Stomach (tissue), 9 donors: ENCODE measurements around the gene PYGM. TPM values are rescaled to one million over a fixed set of nuclear protein-coding genes. Genes with fewer than 3 reads are reported as not detected.

Experiments
- DNase-seq, 2 donors: peaks; one replicate each; pipeline versions ENCODE4 v3.0.0 to v3.0.0-alpha.2; 2013 to 2019
- H3K27ac ChIP-seq, 5 donors: fragments of 200-600 bp in 4 of 5; sonication (generic) in 4 of 5; one replicate each; pipeline ENCODE4 v1.5.1; 2013 to 2019; ENCODE audit warnings: mild to moderate bottlenecking in 1 of 5, moderate library complexity in 1 of 5
- H3K27me3 ChIP-seq, 3 donors: fragments of 200-600 bp; sonication (generic); one replicate each; pipeline ENCODE4 v1.5.1; 2017 to 2019; ENCODE audit warnings: mixed run types in 1 of 3
- H3K36me3 ChIP-seq, 4 donors: fragments of 200-600 bp; sonication (generic); 1 replicate in 3 of 4; 2 replicates in 1 of 4; pipeline ENCODE4 v1.5.1; 2016 to 2019
- H3K4me1 ChIP-seq, 4 donors: fragments of 200-600 bp; sonication (generic); one replicate each; pipeline ENCODE4 v1.5.1; 2016 to 2019
- H3K4me3 ChIP-seq, 4 donors: fragments of 200-600 bp; sonication (generic) in 3 of 4; one replicate each; pipeline ENCODE4 v1.5.1; 2016 to 2019; ENCODE audit warnings: mild to moderate bottlenecking in 1 of 4
- H3K9me3 ChIP-seq, 4 donors: fragments of 200-600 bp; sonication (generic); one replicate each; pipeline ENCODE4 v1.5.1; 2016 to 2019
- CTCF ChIP-seq, 7 experiments: fragments of 450-650 bp in 4 of 7; fragments of 200-600 bp in 3 of 7; sonication (generic) in 3 of 7; IDR thresholded peaks; one replicate each; pipeline ENCODE4 v1.5.1; 2016 to 2019; ENCODE audit warnings: antibody characterized with exemption in 7 of 7, control low read depth in 2 of 7, mild to moderate bottlenecking in 1 of 7
- EP300 ChIP-seq: sonication (generic); formaldehyde crosslinking; IDR thresholded peaks from one replicate; pipeline ENCODE4 v1.6.1; 2017; ENCODE audit warnings: antibody characterized with exemption
- POLR2A ChIP-seq, 4 donors: fragments of 450-650 bp; IDR thresholded peaks; one replicate each; pipeline ENCODE4 v1.6.1; 2016; ENCODE audit warnings: antibody characterized with exemption in 4 of 4, control low read depth in 2 of 4, mild to moderate bottlenecking in 1 of 4, moderate library complexity in 1 of 4
- POLR2AphosphoS5 ChIP-seq, 3 donors: sonication (generic); formaldehyde crosslinking; IDR thresholded peaks; one replicate each; pipeline ENCODE4 v1.6.1; 2016; ENCODE audit warnings: antibody characterized with exemption in 3 of 3
- WGBS, 5 donors: extraction: QIAGEN DNeasy Blood & Tissue Kit in 3 of 5; methylation state at CpG; one replicate each; pipeline versions ENCODE4 v1.1.5 to v1.1.7; 2013 to 2018; 5-methylcytosine and 5-hydroxymethylcytosine counted together
- intact Hi-C: fragments of 100-400 bp; cut with DNase I; formaldehyde crosslinking; loops from one replicate; pipeline ENCODE4 v1.15.1; 2023; ENCODE audit warnings: low total_unique reads
- polyA plus RNA-seq, 3 donors: library from polyadenylated mRNA; stranded (reverse); fragments of 200-250 nt; gene quantifications; one replicate each; pipeline ENCODE4 v1.2.3, GENCODE V29; 2013
- total RNA-seq, 5 donors: library from RNA; depleted of rRNA; stranded (reverse); fragments of >200 nt; gene quantifications; one replicate each; pipeline versions ENCODE4 v1.1.0 to v1.2.3, GENCODE V29; 2014 to 2016
- donor health status: healthy with polysubstance abuse.
- donor health status: Bipolar disorder and iron deficiency.
- donor health status: healthy.

Gene PYGM
- total and polyA plus RNA-seq, 8 donors: 0.37 to 3.5 (median 1.8) TPM; not detected in 1

DNA sequence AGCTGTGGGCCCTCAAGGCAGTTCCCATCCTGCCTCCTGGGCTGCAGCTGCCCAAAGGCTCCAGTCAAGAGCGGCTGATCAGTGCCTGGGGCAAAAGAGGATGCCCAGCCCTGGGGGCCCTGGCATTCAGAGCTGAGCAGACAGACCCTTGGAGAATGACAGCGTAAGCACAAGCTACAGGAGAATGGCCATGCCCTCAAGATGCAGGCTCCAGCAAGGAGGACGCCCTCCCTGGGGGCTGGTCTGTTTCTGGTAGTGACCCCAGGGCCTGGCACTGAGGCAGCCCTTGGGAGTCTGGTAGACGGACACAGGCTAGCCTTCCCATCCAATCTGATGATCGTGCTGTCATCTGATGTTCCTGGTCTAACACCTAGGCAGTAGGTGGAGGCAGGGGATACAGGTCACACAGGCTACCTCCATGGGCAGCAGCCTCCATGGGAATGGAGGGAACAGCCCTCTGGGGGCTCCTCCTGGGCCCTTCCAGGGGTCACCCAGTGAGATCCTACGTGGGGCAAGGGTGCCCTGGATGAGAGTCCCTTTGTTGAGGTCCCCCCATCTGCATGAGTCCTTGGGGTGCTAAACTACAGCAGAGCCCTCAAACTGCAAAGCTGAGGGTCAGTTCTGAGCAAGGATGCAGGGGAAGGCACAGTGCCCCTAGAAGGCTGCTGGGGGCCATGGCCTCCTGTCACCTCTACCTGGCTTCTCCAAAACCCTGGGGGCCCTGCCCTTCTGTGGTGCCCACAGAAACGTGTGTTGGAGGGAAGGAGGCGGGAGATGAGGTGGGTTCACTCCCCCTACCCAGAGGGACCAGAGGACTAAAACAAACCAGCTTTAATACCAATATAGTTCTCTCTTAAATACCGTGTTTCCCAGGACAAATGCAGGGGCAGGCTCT lies 28.8 kb upstream of the PYGM start:
- peaks cover 10 to 54% (median 46%) of the 10 kb centered on the region in 4 donors for H3K36me3 ChIP-seq
- H3K4me1 ChIP-seq: peaks cover 0 to 10% (median 0%) of the 10 kb centered on the region in 4 donors
- WGBS, 5 donors: 83 to 88% (median 84%) methylated on average over 6 to 9 of the region's 9 CpGs
- no peaks in the 10 kb centered on the region for H3K27me3 ChIP-seq
- TF ChIP-seq CTCF (IDR thresholded peaks at IDR 0.05): no peak
- TF ChIP-seq POLR2A (IDR thresholded peaks at IDR 0.05): no peak
- no peak for TF ChIP-seq EP300
- no peak for TF ChIP-seq POLR2AphosphoS5 (IDR thresholded peaks at IDR 0.05)
- no peak overlapping the region for H3K4me3 ChIP-seq
- no peak for DNase-seq
- H3K9me3 ChIP-seq: no peaks in the 10 kb centered on the region
- intact Hi-C loops: no loop called here
- H3K27ac ChIP-seq: no peak overlapping the region

- TF ChIP-seq POLR2A (IDR thresholded peaks at IDR 0.05): no peak
- peak in 5 of 7 experiments; percentile 41 to 69 (median 62) for TF ChIP-seq CTCF (IDR thresholded peaks at IDR 0.05)
- TF ChIP-seq POLR2AphosphoS5 (IDR thresholded peaks at IDR 0.05): peak in 1 of 3 donors; percentile 35
- TF ChIP-seq EP300: no peak
- H3K4me3 ChIP-seq: no peak overlapping the region
- H3K27me3 ChIP-seq: no peaks in the 10 kb centered on the region
- H3K27ac ChIP-seq: peak overlapping the region in 1 of 5 donors; percentile 6
- intact Hi-C loops: no loop called here
- peaks cover 0 to 10% (median 0%) of the 10 kb centered on the region in 4 donors for H3K4me1 ChIP-seq
- peaks cover 10 to 48% (median 44%) of the 10 kb centered on the region in 4 donors for H3K36me3 ChIP-seq
- 40 to 42% (median 42%) methylated on average over 15 of the region's 15 CpGs for WGBS, 5 donors
- peak; percentile 78 to 82 for DNase-seq
- H3K9me3 ChIP-seq: no peaks in the 10 kb centered on the region
Observed at GRCh38 chr11:64787526-64788320, 27.9 kb upstream of the PYGM start.

DNA sequence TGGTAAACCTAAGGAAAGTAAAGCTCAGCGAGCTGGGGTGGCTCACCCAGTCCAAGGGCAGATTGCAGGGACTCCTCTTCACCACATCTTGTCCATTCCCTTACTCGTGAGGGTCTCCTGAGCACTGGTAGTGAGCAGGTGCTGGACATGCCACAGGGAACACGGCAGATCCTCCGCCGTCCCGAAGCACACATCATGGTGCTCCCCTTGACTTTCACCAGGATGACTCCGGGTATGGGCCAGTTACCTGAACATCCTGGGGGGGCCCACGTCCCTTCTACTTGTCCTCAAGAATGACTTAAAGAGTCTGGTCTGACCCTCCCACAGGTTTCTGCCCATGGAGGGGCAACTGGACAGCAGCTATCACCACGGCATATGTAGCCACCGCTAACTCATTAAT lies 26.5 kb upstream of the PYGM start:
- intact Hi-C loops: no loop called here
- Histone ChIP-seq H3K27ac (no peak overlapping the region), H3K4me3 (no peak overlapping the region), H3K36me3 (peaks cover 10 to 34% (median 31%) of the 10 kb centered on the region in 4 donors), H3K4me1 (peaks cover 0 to 10% (median 0%) of the 10 kb centered on the region in 4 donors), H3K9me3 (no peaks in the 10 kb centered on the region), H3K27me3 (no peaks in the 10 kb centered on the region)
- no peak for TF ChIP-seq CTCF (IDR thresholded peaks at IDR 0.05)
- no peak for TF ChIP-seq POLR2AphosphoS5 (IDR thresholded peaks at IDR 0.05)
- no peak for TF ChIP-seq POLR2A (IDR thresholded peaks at IDR 0.05)
- TF ChIP-seq EP300: no peak
- no peak for DNase-seq
- WGBS, 5 donors: 90 to 93% (median 92%) methylated on average over 7 to 10 of the region's 10 CpGs
